A549 (cell line): ENCODE data around the gene RHBDL1.

Source experiments
- CHD4 ChIP-seq: fragments of 200-600 bp; sonication (generic); IDR thresholded peaks from 2 replicates; pipeline ENCODE4 v1.6.1; 2016; ENCODE audit warnings: antibody characterized with exemption, mild to moderate bottlenecking, borderline replicate concordance
- EP300 ChIP-seq, 2 experiments: fragments of >200 bp; sonication (Bioruptor Twin); formaldehyde crosslinking; IDR thresholded peaks; 2 replicates in 1 of 2; 3 replicates in 1 of 2; pipeline ENCODE4 v1.6.1; 2016 to 2017
- ESRRA ChIP-seq: fragments of 150-350 bp; IDR thresholded peaks from 2 replicates; pipeline ENCODE4 v1.6.1; 2014; ENCODE audit warnings: mild to moderate bottlenecking, low read length, borderline replicate concordance
- JUN ChIP-seq, 2 experiments: fragments of >200 bp; sonication (Bioruptor Twin); formaldehyde crosslinking; IDR thresholded peaks; 2 replicates in 1 of 2; 3 replicates in 1 of 2; pipeline ENCODE4 v1.6.1; 2016 to 2017
- KDM1A ChIP-seq: fragments of 200-600 bp; sonication (generic); IDR thresholded peaks from 2 replicates; pipeline ENCODE4 v1.6.1; 2016; ENCODE audit warnings: low read depth, mild to moderate bottlenecking
- MAFK ChIP-seq: fragments of 450-650 bp; IDR thresholded peaks from 2 replicates; pipeline ENCODE4 v1.6.1; 2014; ENCODE audit not compliant: partially characterized antibody
- NFE2L2 ChIP-seq: fragments of 150-350 bp; conservative IDR thresholded peaks from 2 replicates; pipeline ENCODE4 v1.6.1; 2014; ENCODE audit warnings: low read length
- POLR2A ChIP-seq: IDR thresholded peaks from 2 replicates; pipeline ENCODE4 v1.6.1; 2012; ENCODE audit warnings: mild to moderate bottlenecking, low read length
- ZNF302 ChIP-seq: fragments of 250-450 bp; sonication (Bioruptor Pico); IDR thresholded peaks from 2 replicates; pipeline ENCODE4 v1.9.0; 2021; ENCODE audit warnings: inconsistent platforms, mild to moderate bottlenecking, moderate library complexity
- TF ChIP-seq, protein P1 (sequence below): fragments of >200 bp; sonication (Bioruptor Twin); formaldehyde crosslinking; IDR thresholded peaks from 3 replicates; pipeline ENCODE4 v1.5.1; 2016
- TF ChIP-seq, protein P2 (sequence below): fragments of 150-350 bp; IDR thresholded peaks from 2 replicates; pipeline ENCODE4 v1.6.1; 2014; ENCODE audit warnings: low read depth, mild to moderate bottlenecking, low read length

DNA sequence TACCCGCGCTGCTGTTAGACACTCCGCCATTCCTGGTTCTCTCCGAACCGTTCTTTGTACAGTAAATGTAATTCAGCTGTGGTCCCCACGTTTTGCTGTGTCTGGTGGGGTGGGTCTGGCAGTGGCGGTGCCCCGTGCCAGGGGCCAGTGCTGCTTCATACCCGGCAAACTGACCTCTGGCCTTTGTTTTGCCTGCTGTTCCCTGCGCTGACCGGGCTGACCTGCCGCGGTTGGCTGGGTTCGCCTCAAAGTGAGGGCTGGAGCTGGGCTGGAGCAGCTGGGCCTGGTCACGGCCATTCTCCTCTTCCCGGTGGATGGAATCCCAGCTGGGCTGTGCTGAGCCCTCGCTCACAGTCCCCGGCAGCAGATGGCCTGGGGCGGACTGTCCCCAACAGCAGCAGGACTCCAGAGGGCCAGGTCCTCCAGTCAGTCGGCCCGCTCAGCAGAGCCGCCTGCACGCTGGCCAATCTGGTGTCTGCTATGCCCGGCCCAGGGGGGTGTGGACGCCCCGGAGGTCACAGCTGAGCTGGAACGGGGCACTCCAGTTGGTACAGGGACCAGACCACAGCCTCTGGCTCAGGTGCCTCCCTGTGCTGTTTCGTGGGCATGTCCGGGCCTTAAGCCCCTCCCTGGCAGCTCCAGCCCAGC is 46.2 kb upstream of the RHBDL1 start:
- TF ChIP-seq POLR2A, result no peak
- no peak for TF ChIP-seq MAFK
- TF ChIP-seq, protein P1, sequence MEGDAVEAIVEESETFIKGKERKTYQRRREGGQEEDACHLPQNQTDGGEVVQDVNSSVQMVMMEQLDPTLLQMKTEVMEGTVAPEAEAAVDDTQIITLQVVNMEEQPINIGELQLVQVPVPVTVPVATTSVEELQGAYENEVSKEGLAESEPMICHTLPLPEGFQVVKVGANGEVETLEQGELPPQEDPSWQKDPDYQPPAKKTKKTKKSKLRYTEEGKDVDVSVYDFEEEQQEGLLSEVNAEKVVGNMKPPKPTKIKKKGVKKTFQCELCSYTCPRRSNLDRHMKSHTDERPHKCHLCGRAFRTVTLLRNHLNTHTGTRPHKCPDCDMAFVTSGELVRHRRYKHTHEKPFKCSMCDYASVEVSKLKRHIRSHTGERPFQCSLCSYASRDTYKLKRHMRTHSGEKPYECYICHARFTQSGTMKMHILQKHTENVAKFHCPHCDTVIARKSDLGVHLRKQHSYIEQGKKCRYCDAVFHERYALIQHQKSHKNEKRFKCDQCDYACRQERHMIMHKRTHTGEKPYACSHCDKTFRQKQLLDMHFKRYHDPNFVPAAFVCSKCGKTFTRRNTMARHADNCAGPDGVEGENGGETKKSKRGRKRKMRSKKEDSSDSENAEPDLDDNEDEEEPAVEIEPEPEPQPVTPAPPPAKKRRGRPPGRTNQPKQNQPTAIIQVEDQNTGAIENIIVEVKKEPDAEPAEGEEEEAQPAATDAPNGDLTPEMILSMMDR, result no peak
- no peak for TF ChIP-seq ESRRA
- TF ChIP-seq, protein P2, sequence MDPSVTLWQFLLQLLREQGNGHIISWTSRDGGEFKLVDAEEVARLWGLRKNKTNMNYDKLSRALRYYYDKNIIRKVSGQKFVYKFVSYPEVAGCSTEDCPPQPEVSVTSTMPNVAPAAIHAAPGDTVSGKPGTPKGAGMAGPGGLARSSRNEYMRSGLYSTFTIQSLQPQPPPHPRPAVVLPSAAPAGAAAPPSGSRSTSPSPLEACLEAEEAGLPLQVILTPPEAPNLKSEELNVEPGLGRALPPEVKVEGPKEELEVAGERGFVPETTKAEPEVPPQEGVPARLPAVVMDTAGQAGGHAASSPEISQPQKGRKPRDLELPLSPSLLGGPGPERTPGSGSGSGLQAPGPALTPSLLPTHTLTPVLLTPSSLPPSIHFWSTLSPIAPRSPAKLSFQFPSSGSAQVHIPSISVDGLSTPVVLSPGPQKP, result no peak
- no peak for TF ChIP-seq JUN (IDR thresholded peaks at IDR 0.05)
- TF ChIP-seq NFE2L2, result no peak
- no peak for TF ChIP-seq ZNF302 (CRISPR knock-in tag)
- no peak for TF ChIP-seq KDM1A
- no peak for TF ChIP-seq CHD4
- TF ChIP-seq EP300 (IDR thresholded peaks at IDR 0.05), result no peak
